HUES6 (cell line): ENCODE data around the gene BMP7.

Experiments
- H3K27ac ChIP-seq: 2 replicates; pipeline ENCODE4 v1.7.0; 2013; ENCODE audit warnings: low read depth, mild to moderate bottlenecking, low read length, inconsistent platforms
- H3K27me3 ChIP-seq: 2 replicates; pipeline ENCODE4 v1.6.1; 2013; ENCODE audit warnings: low read length; ENCODE audit not compliant: control insufficient read depth, insufficient read depth
- H3K36me3 ChIP-seq: 2 replicates; pipeline ENCODE4 v1.6.1; 2013; ENCODE audit warnings: low read length; ENCODE audit not compliant: control insufficient read depth, insufficient read depth
- H3K4me1 ChIP-seq: 2 replicates; pipeline ENCODE4 v1.6.1; 2013; ENCODE audit warnings: low read length; ENCODE audit not compliant: control insufficient read depth, insufficient read depth
- H3K4me3 ChIP-seq: 2 replicates; pipeline ENCODE4 v1.5.1; 2013; ENCODE audit warnings: low read depth, low read length
- H3K9ac ChIP-seq: one replicate; pipeline ENCODE4 v1.6.1; 2013; ENCODE audit warnings: mild to moderate bottlenecking, low read length
- H3K9me3 ChIP-seq: 2 replicates; pipeline ENCODE4 v1.6.1; 2013; ENCODE audit warnings: low read depth, low read length; ENCODE audit not compliant: control insufficient read depth, insufficient read depth

BMP7 gene

DNA sequence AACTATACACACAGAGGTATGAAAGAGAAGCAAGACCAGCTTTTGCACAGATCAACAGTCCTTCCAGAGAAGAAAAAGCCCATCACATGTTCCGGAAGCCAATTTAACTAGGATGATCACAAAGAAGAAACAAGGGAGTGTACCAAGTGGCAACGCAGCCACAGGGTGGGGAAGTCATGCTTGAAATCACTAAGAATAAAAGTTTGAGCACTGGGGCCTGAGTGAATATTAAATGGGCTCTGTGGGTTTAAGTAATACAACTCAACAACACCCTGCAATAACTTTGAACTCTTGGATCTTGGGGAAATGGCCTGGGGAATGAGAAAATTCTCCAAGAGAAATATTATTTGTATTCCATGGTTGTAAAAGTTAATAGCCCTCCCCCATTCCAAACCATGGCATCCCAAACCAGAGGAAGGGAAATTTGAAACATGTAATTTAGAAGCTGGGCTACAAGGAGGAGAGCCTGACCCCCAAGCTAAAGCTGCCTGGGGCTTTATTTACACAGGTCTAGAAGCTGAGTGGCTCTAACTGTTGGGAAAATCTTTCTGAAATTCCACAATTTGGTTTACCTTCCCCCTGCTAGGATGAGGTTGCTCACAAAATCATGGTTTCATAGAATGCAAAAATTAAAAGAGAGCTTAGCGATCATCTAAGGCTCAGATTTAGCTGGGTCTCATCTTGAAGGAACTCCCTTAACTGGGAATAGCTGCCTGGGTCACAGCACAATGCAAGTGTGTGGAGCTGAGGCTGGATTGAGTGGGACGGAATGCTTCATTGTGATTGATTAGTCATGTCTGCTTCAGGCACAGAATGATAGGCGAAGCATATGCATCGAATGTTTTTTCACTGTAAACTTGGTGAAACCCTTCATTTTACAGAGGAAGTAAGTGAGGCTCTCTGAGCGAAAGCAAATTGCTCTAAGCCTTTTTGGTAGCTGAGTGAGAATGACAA lies 143.6 kb downstream of the BMP7 start:
- H3K9ac ChIP-seq: no peak overlapping the region
- H3K4me1 ChIP-seq: peaks cover 11% of the 10 kb centered on the region
- no peaks in the 10 kb centered on the region for H3K27me3 ChIP-seq

DNA sequence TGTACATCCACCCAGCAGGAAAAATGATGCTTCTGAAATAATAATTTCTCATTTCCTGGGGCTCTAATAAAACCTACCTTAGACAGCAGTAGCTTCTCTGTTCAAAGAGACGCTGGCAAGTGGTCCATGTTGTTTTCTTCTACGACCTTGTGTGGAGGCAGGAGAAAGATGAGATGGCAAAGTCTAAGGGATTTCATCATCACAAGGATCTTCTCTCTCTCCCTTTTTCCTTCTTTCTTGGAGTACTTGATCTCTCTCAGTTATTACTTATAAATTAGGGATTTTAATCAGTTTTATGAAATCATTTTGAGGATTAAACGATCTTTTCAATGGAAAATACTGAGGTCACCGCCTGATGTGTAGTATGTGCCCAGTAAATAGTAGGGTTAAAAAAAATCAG lies 147.5 kb downstream of the BMP7 start:
- Histone ChIP-seq H3K4me1 (no peaks in the 10 kb centered on the region), H3K27me3 (0 out of 2 replicates have a peak, but pooled peaks cover 3% of the 10 kb centered on the region), H3K9ac (no peak overlapping the region), H3K4me3 (no peak overlapping the region), H3K27ac (no peak overlapping the region), H3K9me3 (peaks cover 6% of the 10 kb centered on the region; the same call in 1 of the 2 replicates), H3K36me3 (no peaks in the 10 kb centered on the region)

More for the DNA sequence above, 143.6 kb downstream of the BMP7 start:
- H3K36me3 ChIP-seq: no peaks in the 10 kb centered on the region
- H3K9me3 ChIP-seq: peaks cover 8% of the 10 kb centered on the region
- H3K4me3 ChIP-seq: no peak overlapping the region
- H3K27ac ChIP-seq: no peak overlapping the region
